Activated CD4-positive, alpha-beta T cell treated with anti-CD3 and anti-CD28 coated beads for 48 hours (primary cell): Measurements from ENCODE around the gene SMAP1.

Experiments used
- DNase-seq: peaks from one replicate; pipeline ENCODE4 v3.0.0-alpha.2; 2020

The SMAP1 gene

DNA sequence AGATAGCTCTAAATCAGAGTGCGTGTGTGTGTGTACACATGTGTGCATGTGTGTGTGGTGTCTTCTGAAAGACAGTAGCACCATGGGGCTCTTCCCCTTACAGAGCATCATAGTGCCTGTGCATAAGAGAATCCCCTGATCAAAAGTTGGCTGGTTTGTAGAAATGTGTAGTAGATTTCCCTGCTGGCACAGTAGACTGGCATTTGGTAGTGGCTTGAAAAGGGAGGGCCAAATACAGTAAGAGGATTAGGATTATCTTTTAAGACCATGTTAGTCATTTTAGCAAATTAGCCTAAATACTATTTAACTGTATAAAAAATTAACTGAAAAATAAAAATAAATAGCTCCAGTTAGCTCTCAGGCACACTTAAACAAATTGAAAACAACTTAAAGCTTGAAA, 176.6 kb downstream of the SMAP1 start:
- no peak for DNase-seq

DNA sequence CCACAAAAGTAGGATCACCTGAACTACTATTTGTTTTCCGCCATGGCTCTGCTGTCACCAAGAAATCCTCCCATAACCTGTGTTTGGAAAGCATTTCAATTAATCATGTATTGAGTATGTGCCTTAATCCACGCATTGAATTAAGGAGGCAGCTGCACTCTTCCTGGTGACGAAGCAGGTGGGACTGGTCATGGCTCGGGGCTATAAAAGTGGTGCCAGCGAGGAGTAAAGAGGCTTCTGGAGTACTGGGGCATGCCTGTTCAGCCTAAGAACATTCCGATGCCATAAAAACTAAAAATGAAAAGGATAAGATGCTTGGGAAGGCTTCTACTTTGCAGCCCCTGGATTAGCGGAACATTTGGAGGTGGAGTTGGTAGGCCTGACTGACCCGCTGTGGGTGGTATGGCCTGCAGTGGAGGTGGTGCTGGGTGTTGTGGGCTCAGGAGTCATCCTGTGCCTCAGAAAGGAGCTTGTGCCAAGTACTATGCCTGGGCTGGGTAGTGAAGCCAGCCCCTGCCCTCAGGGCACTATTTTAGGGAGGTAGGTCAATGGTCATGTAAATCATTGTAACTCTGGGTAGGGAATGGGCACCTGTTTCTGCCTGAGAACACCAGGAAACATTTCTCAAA, 178.6 kb downstream of the SMAP1 start:
- no peak for DNase-seq

DNA sequence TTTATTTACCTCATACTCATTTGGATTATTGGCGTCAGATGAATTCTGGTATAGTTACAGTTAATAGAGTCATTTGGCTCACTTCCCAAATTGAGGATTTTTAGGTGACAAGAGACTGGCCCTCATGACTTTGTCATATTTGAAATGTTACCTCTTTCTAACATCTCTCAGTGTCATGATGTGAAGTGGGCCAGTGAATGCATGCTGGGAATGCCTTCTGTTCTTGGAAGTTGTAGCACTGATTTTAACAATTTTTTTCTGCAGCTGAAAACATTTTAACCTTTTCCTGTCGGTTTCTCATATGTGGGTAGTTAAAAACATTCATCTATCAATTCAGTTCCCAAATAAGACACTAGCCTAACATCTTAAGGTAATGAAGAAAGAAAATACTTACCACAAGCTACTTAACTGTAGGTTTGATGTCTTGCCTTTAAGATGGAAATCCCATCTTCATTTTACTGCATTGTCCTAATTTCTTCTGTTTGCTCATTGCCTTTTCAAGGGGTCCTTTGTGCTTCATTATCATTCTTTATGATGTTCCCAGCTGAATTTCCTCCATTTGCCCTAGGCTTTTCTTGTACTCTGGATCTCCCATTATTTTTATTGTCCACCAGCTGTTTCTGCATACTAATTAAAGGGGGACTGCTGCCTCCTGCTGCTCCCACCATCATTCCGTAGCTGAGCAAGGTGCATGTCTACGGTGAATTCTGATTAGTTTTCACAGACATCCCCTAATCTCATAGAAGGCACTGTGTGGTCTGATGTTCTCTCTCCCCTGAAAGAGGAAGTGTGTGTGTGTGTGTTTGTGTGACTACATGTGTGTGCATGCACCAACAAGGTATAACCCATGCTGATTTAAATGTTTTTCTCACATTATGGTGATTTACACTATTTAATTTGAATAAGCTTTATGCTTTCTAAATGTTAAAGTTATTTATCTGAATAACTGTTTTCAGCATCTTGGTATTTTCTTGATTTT, 179.7 kb downstream of the SMAP1 start:
- DNase-seq: no peak

DNA sequence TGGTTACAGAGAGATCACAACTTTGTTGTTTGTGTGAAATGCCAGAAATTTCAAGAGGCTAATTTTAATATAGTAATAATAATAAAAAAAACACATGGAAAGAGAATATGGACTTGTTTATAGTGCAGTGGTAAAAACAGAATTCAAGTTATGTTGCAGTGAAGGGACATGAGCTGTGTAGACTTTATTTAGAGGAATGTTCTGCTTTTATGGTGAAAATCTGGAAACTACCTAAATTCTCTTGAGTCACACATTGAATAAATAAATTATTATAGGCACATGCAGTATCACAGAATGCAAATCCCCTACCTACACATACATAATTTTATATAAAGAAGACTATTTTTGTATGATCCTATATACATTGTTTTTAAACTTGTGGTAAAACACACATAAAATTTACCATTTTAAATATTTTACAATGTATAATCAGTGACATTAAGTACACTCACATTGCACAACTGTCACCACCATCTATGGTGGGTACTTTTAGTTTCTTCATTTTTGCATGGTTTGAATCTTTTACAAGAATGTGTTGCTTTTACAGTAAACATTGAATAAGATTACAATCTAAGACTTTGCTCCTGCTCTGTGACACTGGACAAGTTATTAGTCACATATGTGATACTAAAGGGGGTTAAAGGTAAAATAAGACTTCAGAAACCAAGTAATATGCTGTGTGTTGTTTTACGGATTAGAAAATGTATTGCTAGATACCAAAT, 181.8 kb downstream of the SMAP1 start:
- DNase-seq: no peak

DNA sequence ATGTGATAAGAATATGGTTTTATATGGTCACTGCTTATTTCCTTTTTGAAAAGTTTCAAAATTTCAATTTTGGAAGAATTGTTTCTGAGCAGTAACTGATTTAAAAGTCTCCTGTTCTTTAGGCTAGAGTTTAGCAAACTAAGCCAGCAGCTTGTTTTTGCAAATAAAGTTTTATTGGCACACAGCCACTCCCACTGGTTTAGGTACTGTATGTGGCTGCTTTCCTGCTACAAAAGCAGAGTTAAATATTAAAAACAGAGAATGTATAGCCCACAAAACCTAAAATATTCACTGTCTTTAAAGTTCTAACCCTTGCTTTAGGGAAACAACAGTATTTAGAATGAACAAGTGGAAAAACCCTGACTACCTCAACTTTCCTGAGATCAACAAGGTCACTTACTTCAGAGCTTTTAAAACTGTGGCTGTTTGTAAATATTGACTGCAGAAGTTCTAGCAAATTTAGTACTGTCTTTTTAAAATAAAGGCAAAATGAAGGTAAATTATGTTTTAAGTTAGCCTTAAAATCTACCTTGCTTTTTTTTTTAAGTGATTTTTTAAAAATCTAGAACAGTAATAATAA, 185.1 kb downstream of the SMAP1 start:
- no peak for DNase-seq

DNA sequence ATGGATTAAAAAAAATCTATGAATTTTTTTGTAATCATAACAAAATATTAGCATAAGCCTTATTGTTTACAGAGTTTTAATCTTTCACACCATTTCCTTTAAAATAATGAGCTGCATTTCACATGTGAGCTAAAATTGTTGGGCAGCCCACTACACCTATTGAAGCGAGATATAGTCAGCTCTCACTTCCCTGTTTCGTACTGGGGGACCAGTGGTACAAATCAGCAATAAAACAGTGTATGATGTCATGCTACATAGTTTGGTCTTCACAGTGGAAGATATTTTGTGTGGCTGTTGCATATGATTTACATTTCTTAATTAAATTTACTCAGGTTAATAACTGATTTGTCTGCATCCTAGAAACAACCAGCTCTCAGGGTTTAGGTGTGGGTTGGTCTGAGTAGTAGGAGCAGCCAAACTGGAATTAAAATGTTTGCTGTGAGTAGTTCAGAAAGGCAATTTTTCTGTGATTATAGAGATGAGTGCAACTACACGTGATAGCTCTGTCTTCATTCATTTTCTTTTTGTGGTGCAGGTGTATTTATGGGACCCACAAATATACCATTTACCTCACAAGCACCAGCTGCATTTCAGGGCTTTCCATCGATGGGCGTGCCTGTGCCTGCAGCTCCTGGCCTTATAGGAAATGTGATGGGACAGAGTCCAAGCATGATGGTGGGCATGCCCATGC, 189.8 kb downstream of the SMAP1 start:
- DNase-seq: no peak

DNA sequence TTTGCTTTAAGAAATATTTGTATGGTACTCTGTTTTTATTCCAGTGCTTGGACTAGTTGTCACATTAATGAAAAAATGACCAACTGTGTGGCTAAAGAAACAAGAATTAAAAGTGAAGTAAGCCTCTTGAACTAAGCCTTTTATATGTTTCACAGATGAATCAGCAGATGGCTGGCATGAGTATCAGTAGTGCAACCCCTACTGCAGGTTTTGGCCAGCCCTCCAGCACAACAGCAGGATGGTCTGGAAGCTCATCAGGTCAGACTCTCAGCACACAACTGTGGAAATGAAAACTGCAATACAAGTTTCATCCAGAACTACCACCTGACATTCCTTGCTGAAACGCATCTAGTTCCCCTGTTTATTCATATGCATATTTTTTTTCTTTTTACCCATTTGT, 192.4 kb downstream of the SMAP1 start:
- DNase-seq: no peak

DNA sequence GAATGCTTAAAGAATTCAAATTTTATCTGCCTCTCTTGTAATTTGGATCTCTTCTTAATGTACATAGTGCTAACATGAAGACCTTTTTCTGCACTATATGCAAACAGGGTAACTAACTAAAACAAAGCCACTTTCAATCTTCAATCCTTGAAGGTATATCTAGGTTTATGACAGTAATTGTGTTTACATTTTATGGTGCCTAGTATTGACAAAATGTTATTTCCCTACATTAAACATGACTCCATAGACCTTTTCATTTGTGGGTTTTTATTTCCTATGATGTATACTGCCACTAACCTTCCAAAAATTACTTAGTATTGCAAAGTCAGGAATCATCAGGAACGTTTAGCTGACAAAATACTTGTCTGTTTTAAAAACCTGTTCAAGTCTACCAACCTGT, 193.2 kb downstream of the SMAP1 start:
- no peak for DNase-seq

DNA sequence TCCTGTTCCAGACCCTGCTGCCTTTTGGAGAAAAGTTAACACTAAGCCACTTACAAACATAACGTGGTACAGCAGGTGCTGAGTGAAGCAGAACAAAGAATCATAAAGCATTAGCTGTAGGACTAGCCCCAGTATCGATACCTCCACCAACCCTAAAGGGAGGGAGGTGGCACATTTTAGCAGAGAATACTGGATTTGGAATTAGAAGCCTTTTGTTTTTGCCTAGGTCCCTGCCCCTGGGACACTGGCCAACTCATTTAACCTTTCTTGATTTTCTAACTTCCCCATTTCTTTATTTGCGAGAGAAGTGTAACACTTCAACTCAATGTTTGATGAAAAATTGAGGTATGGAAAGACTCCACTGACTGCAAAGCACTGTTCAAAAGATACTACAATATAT, 195.7 kb downstream of the SMAP1 start:
- DNase-seq: no peak

DNA sequence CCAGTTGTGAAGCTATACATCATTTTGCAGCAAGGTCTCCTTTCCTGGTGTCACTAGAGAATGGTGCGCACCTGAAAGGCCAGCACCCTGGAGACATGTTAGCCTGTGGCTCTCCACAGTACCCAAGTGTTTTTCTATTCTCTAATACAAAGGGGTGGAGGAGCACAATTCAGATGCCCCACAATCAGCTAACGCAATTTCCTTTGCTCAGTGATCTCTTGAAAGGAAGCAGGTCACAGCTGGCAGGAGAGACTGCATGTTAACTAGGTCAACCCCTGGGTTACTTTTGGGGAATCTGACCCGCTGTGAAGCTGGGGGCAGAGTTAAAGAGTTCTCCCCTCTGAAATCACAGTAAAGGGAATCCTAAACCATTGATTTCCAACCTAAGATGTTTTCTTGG, 196.7 kb downstream of the SMAP1 start:
- DNase-seq: no peak

DNA sequence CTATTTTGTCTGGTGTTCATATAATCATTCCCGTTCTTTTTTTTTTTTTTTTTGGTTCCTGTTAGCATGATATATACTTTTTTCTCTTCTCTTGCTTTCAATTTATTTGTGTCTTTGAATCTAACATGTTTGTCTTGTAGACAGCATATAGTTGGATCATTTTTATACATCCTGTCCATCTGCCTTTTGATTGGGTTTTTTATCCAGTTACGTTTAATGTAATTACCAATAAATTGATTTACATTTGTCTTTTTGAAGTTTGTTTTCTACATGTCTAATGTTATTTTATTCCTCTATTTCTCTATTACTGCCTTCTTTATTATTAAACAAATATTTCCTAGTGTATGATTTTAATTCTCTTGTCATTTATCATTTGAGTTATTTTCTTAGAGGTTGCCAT, 204.8 kb downstream of the SMAP1 start:
- no peak for DNase-seq

DNA sequence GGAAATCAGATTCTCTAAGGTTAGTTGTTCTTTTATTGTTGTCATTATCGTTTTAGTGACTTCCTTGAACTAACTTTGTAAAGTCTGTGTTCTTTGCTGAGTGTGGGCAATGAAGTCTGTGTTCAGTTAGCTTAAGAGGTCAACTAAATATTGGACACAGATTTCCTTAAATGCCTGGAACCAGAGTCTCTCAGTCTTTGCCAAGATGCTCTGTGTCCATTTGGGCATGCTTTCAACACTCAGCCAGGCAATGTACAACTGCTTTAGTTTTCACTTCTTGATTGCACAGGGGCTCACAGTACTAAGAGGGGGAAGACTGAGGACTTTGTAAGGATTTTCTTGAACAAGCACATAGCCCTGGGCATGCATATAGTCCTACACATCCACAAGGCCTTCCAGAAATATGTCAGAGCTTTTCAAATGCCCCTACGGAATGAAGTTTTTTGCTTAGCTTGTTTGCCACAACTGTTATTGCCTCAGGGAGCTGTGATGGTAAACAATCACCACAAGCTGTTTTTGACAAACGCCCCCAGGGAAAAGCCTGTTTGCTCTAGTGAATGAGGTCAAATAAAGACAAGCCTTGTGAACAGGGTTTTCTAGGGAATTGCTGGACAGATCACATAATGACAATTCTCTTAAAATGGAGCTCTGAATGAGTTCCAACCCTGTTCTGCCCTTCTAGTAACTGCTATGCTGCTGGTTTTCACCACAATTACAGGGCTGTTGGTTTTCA, 206.7 kb downstream of the SMAP1 start:
- no peak for DNase-seq

DNA sequence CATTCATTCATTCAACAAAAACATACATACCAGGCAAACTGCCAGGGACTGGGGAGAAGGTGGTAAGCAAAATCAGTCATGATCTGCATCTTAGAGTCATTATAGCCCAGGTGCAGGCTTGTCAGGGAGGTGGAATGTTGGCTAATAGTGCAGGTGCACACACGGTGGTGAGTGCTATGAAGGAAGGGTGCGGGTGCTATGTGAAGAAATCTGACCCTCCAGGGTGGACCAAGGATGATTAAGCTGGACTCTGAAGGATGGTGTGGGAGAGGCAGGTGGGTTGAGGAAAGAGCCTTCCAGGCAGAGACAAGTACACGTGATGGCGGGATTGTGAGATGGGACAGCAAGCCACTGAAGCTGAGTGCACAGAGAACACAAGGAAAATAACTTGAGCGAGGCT, 211.8 kb downstream of the SMAP1 start:
- no peak for DNase-seq

DNA sequence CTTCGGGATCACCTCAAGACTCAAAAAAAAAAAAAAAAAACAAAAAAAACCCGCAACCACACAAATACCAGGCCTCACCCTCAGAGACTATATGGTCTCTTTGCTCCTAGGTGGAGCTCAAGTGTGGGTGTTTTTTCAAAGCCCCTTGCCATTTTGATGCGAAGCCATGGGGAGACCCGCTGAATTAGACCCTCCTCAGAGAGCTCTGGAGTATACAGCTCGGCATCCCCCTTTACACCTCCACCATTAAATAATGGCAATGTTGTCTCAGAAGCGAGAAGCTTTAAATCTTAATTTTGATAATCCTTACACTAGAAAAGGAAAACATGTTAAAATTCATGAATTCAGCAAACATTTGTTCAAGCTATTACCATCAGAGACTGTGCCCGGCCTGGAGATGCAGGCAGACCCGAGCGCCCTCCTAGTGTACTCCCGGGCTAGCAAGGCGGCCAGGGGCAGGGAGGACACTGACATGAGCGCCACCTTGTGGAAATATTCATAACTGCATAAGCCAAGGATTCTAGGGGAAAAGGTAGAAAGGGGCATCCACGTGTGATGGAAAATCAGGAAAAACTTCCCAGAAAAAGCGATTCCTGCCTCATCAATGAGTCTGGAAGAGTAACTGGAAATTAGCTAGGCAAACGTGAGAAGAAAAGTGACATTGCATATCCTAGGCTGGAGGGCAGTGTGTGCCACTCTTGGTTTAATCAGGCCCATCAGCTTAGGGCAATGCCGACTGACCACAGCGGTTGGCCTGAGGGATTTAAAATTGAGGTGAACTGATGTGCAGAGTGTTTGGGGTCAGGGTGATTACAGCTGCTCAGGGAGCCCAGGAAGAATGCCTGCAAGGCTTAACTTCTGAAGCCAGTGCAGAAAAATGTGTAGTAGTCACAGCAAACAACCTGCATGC, 216.6 kb downstream of the SMAP1 start:
- DNase-seq: peak; percentile 64

DNA sequence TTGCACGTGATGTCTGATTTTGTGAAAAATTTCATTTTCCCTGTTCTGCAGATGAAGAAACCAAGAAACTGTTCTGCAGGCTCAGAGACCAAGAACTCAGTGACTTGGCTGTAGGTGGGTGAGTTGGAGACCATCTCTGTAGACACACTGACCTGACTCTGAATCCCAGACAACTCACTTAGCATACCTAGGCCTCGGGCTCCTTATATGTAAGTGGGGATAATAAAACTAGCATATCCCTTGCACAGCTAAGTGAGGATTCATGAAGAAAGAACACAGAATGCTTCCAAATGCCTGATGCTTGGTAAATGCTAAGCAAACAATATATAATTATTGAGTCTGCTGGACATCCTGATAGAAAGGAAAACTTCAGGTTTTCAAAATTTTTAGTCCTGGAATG, 218.4 kb downstream of the SMAP1 start:
- no peak for DNase-seq

DNA sequence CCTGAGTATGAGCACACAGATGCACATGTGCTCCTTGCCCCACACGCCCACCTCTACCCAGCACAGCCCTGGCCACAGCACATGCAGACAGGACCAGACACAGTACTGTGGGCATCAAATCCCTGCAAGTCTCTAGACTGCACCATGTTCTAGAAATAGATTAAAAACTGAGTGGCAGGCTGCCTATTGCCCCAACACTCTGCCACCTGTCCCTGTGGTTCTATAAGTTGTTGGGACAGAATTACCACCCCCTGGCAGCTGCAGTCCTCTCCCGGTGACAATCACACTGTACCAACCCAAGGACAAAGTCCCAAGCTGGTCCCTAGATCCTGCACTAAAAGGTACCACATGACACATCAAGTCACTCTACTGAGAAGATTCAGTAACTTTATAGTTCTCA, 219.0 kb downstream of the SMAP1 start:
- DNase-seq: no peak

DNA sequence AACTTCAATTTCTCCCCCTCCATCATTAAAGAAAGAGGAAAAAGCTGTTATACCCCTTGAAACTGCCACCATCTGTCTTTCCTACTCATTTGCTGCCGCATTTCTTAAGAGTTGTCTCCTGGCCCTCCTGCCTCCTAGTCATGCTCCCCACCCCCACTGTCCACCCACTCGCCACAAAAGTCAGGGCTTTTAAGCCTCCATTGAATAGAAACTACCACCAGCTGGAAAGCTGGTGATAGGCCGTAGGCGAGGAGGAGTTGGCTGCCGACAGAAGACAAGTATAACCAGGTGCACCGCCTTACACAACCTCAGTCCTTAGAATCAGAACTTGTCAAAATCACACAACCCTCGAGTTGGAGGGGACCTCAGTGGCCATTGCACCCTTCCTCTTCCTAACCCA, 221.6 kb downstream of the SMAP1 start:
- DNase-seq: no peak

DNA sequence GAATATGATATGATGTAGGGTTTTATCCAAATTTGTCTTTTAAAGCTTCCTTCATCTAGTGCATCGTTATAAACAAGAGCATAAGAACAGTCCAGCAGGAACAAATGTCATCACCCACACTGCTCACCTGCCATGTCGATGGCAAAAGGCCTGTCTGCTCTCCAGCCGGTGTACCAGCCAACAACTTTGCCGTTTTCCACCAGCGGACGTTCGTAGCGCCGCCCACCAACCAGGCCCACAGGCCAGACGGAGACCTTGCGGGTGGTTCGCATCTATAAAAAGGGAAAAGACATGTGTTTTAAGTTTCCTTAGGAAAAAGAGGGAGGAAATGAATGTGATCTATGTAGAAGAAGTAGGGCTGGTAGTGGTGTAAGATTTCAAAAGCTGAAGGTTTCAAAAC, 226.3 kb downstream of the SMAP1 start:
- no peak for DNase-seq

DNA sequence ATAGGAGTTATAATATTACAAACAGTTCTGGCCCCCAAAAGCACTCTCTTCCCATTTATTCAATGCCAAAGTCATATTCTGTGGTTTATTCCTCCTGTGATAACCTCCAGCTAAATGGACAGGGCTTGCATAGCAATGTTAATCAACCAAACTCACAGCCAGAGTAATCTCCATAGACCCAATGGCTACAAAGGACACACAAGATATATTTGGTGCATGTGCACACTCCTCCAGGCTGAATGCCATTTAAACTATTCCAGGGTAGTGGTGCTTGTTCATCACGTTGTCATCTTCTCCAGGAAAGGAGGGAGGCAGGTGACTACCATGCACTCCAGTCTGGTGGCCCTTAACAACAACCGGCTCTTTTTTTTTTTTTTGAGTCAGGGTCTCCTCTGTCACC, 232.4 kb downstream of the SMAP1 start:
- no peak for DNase-seq

DNA sequence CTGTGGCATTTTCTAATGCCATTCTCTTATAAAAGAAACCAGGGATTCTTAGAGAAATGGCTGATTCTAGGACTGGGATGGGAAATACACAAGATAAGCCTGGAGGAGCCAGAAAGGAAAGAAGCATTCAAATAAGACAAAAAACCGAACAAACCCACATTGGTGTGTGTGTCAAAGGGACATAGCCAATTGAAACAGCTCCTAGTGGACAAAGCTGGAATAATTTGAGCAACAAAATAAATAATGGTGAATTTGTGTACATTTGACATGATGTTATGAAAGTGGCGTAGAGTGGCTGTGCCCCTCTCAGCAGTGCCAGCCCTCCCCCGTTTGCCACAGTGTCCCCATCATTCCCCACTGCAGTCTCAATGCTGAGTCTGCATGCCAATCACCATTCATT, 233.6 kb downstream of the SMAP1 start:
- DNase-seq: no peak
